NCI-H2196 treated with DMSO at 0.1 percent for 48 hours (cell line): ENCODE results near the gene FAM236D.
"Not testable (repeated sequence)": the region's sequence is repeated elsewhere in the genome, so short reads cannot be mapped to it uniquely, and the experiment has no call there.

Source experiments
- DNase-seq: peaks from one replicate; lab custom pipeline; 2025; ENCODE audit not compliant: unreplicated experiment; lab: John Stamatoyannopoulos, UW

FAM236D gene

DNA sequence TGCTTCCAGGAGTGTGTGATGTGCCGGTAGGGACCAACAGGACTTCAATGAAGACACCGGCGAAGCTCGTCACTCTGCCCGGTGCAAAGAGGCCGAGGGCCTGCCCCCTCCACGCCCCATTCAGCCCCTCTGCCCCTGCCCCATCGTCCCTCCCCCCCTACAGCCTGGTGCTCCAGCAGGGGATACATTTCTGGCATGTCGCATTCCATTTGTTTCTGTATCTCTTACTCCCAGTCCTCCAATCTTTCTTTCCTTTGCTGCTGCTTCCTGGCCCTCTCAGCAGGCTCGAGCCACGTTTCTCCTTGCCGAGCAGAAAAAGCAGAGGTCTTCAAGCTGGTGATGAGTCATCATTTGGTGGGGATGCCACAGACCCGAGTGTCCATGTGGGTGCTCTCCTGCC lies at the start of gene FAM236D:
Gene FAM236D, minus strand, starts transcription at position 101 of the 400 bp plus-strand sequence. Its CDS starts 100 bp downstream, at position 1.
- DNase-seq: not testable (repeated sequence)

DNA sequence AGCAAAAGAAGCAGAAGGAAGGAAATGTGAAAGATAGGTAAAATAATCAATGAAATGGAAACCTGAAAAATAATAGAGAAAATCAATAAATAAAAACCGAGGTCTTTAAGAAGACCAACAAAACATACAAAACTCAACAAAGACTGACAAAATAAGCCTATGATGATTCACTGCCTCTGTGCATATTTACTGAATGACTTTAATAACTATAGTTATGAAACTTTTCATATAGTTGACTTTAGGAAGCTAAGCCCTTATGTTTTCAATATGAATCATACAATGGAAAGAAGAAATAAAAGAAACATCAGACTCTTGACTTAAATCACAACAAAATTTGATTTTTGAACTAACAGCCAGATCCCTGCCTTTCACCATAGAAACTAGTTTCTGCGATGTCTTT lies 29.5 kb upstream of the FAM236D start:
- DNase-seq: not testable (repeated sequence)

DNA sequence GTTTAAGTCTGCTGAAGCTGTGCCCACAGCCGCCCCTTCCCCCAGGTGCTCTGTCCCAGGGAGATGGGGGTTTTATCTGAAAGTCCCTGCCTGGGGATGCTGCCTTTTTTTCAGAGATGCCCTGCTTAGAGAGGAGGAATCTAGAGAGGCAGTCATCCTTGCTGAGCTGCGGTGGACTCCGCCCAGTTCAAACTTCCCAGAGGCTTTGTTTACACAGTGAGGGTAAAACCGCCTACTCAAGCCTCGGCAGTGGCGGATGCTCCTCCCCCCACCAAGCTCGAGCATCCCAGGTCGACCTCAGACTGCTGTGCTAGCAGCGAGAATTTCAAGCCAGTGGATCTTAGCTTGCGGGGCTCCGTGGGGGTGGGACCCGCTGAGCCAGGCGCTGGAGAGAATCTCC lies 22.7 kb upstream of the FAM236D start:
- DNase-seq: not testable (repeated sequence)

DNA sequence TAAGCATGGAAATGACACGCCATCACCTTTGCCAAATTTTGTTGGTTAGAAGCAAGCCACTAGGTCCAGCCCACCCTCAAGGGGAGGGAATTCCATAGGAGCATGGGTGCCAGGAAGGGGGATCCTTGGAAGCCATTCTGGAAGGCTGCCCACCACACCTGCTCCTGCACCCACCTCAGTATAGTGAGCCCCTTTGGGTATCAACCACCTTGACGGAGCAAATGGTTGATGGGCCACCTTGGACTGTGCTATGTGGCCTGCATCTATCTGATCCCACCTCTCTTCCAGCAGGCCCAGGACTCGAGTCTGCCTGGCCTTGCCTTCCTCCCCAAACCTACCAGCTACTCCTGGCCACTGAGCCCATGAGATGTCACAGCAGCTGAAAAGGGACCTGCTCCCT lies 17.6 kb downstream of the FAM236D start:
- DNase-seq: not testable (repeated sequence)

DNA sequence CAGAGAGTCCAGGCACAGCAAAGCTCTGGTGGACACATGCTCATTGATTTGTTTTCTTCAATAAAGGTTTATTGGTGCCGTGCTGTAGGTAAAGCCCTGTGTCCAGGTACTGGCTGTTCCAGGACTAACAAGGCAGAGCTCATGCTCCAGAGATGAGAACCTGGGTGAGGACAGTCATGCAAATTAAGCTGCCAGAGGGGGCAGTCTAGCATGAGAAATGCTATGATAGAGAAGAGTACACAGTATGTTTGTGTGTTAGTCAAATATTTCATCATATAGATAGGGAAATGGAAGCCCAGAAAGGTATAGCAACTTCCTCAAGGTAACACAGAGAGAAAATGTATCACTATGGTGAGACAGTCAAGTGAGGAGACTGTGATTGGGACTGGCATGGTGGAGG lies 19.9 kb downstream of the FAM236D start:
- not testable (repeated sequence) for DNase-seq

DNA sequence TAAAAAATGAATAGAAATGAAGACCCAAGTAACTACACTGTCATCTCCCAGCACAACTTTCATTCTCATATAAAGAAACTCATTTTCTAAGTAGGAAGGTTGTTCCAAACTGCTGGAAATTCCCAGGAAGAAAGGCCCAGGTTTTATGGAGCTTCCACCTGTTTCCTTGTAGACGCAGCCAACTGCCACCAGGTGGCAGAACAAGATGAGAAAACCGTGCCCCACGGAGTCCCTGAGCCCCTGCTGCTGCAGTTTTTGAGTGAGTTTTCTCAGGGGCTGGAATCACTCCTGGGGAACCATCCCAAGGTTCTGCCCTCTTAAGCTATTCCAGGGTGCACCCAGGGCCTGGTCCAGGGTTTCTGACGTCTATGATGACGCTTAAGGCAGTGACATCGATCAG lies 24.0 kb downstream of the FAM236D start:
- not testable (repeated sequence) for DNase-seq

DNA sequence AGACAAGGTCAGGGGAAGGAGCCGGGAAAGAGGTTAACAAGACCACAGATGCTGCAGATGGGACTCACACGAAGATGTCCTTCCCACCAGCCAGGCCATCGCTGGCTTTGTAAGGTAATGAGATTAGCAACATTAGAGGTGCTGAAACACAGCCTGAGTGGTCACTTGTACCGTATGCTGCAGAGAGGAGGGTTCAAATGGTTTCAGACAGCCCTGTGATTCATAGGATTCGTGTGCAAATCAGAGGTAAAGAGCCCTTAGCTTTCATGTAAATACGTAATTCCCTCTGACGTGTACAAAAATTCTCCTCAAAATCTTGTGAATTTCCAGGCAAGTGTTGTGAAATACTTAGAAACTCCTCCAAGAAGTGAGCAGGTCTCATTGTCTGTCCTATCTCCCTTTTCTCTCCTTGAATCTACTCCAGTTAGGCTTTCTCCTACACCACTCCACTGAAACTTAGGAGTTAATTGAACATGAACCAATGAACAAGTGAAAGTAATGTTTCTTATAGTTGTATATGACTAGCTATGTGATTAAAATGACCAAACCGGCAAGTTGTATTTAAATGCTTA lies 24.6 kb downstream of the FAM236D start:
- not testable (repeated sequence) for DNase-seq

DNA sequence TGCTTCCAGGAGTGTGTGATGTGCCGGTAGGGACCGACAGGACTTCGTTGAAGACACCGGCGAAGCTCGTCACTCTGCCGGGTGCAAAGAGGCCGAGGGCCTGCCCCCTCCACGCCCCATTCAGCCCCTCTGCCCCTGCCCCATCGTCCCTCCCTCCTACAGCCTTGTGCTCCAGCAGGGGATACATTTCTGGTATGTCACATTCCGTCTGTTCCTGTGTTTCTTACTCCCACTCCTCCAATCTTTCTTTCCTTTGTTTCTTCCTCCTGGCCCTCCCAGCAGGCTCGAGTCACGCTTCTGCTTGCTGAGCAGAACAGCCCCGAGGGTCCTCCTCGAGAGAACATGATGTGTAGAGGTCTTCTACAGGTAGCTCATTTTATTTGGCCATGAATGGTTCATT lies 25.4 kb downstream of the FAM236D start, which contains the start of gene FAM236B:
Gene FAM236B, minus strand, starts transcription at position 101 of the 400 bp plus-strand sequence. Its CDS starts 100 bp downstream, at position 1.
- not testable (repeated sequence) for DNase-seq

DNA sequence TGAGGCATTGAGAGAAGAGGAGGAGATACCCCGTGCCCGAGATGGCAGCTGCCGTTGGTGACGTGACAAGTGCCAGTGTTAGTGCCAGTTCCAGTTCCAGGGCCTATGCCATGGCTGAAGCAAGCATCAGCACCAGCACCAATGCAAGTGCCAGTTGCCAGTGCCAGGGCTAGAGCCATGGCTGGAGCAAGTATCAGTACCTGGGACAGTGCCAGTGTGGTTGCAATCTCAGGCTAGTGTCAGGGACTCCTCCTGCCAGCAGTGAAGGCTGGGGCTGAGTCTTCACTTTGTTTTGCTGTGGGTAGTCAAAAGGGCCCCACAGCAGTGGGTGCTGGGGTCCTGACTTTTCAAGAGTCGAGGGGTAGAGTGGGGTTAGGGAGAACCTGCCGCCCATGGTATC lies 29.9 kb downstream of the FAM236D start:
- DNase-seq: not testable (repeated sequence)

DNA sequence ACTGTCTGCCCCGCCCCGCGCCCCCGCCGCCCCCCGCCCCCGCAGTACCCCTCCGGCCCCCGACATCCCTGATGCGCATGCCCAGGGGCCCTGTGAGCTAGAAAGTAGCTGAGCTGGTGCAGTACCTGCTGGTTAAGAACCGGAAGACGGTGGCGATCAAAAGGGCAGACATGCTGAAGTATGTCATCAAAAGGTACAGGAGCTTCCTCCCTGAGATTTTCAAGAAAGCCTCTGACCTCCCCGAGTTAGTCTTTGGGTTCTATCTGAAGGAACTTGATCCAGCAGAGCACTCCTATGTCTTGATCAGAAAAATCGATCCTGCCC lies 30.6 kb downstream of the FAM236D start:
- DNase-seq: not testable (repeated sequence)

DNA sequence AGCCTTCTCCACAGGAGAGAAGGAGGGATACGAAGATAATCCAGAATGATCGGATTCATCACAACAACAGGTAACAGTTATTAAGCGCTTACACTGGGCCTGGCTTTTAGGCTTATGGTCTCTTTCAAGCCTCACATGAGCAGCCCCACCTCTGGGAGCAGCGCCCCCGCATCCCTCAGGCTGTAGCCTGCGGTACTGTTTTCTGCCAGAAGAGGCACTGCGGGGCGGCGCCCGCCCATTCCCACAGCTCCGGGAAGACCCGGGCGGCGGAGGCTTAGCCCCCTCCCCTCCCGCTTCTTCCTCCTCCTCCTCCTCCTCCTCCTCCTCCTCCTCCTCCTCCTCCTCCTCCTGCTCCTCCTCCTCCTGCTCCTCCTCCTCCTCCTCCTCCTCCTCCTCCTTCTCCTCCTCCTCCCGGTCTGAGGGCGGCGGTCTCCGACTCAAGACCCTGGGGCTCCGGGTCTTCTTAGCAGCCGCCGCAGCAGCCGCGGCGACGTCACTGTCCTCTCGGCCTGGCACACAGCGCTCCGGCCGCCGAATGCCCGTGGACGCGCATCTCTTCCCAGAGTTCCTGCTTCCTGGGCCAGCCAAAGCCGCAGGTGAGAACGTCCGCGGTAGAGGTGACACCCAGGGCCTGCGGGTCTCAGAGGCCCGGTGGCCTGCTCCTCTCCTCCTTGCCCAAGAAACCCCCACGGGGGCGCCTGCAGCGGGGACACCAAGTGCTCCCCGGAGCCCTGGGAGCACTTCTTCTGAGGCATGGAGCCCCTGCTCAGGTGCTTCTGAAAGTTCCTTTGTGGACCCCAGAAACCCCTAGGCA lies 31.1 kb downstream of the FAM236D start, which contains the start of gene DMRTC1B:
Gene DMRTC1B, plus strand, starts transcription at position 238 of the 814 bp plus-strand sequence. CDS start 68,246 bp downstream, outside the sequence.
- DNase-seq: not testable (repeated sequence)

DNA sequence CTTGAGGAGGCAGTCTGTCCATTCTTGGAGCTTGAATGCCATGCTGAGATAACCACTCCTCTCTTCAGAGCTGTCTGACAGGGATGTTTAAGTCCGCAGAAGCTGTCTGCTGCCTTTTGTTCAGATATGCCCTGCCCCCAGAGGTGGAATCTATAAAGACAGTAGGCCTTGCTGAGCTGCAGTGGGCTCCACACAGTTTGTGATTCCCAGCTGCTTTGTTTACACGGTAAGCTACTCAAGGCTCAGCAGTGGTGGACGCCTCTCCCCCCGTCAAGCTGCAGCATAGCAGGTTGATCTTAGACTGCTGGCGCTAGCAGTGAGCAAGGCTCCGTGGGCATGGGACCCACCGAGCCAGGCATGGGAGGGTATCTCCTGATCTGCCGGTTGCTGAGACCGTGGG lies 47.6 kb downstream of the FAM236D start:
- not testable (repeated sequence) for DNase-seq
